HEK293 (cell line): ENCODE measurements around the gene MYLK4.
A peak's percentile ranks its signal among the peaks of the same experiment; 100 is the strongest.

Source experiments
- CTCF ChIA-PET: fragments of 350-600 bp; formaldehyde crosslinking; extraction: SDS; loops from one replicate; lab custom pipeline; 2021; ENCODE audit warnings: antibody characterized with exemption; lab: Yijun Ruan, JAX
- POLR2A ChIA-PET: fragments of 300-600 bp; formaldehyde crosslinking; extraction: SDS; loops from one replicate; lab custom pipeline; 2020; ENCODE audit warnings: antibody characterized with exemption, inconsistent platforms; lab: Yijun Ruan, JAX
- H3K27ac ChIP-seq: fragments of 200-500 bp; sonication (Bioruptor generic); 2 replicates; pipeline ENCODE4 v1.5.1; 2014; ENCODE audit warnings: low read depth, low read length, control low read depth, inconsistent platforms; ENCODE audit errors: extremely low read depth
- H3K36me3 ChIP-seq, 2 experiments: fragments of 200-500 bp in 1 of 2; sonication (Bioruptor generic) in 1 of 2; 1 replicate in 1 of 2; 2 replicates in 1 of 2; pipeline ENCODE4 v1.5.1; 2014 to 2017; ENCODE audit warnings: inconsistent platforms in 2 of 2, low read length in 2 of 2; ENCODE audit not compliant: control insufficient read depth in 2 of 2, insufficient read depth in 1 of 2
- H3K4me1 ChIP-seq: fragments of 200-500 bp; sonication (Bioruptor generic); 2 replicates; pipeline ENCODE4 v1.5.1; 2014; ENCODE audit warnings: mild to moderate bottlenecking, low read length, inconsistent platforms; ENCODE audit not compliant: control insufficient read depth, insufficient read depth
- H3K4me3 ChIP-seq: 2 replicates; pipeline ENCODE4 v1.5.1; 2011; ENCODE audit warnings: low read depth, mild to moderate bottlenecking, control low read depth, low read length, moderate library complexity
- H3K9me3 ChIP-seq: fragments of 200-500 bp; sonication (Bioruptor generic); 2 replicates; pipeline ENCODE4 v1.5.1; 2014; ENCODE audit warnings: low read depth, low read length, inconsistent platforms; ENCODE audit not compliant: control insufficient read depth, insufficient read depth
- BCL11B ChIP-seq: fragments of 450-650 bp; formaldehyde crosslinking; IDR thresholded peaks from 2 replicates; pipeline ENCODE4 v1.5.1; 2016; ENCODE audit warnings: low read depth, missing biosample characterization, missing genetic modification characterization
- EGR2 ChIP-seq: fragments of 450-650 bp; formaldehyde crosslinking; IDR thresholded peaks from 2 replicates; pipeline ENCODE4 v1.5.1; 2016; ENCODE audit warnings: low read depth, missing biosample characterization, missing genetic modification characterization
- HOXA7 ChIP-seq: sonication (generic); formaldehyde crosslinking; IDR thresholded peaks from 2 replicates; pipeline ENCODE4 v1.8.1; 2022; ENCODE audit warnings: missing genetic modification reagents, borderline replicate concordance
- PRDM6 ChIP-seq: fragments of 450-650 bp; formaldehyde crosslinking; IDR thresholded peaks from 2 replicates; pipeline ENCODE4 v1.5.1; 2017; ENCODE audit warnings: missing biosample characterization, missing genetic modification characterization
- REPIN1 ChIP-seq: fragments of 450-650 bp; formaldehyde crosslinking; IDR thresholded peaks from 2 replicates; pipeline ENCODE4 v1.5.1; 2017; ENCODE audit warnings: missing biosample characterization, missing genetic modification characterization, low read depth
- SCRT2 ChIP-seq: fragments of 450-650 bp; formaldehyde crosslinking; IDR thresholded peaks from 2 replicates; pipeline ENCODE4 v1.5.1; 2016; ENCODE audit warnings: missing biosample characterization, missing genetic modification characterization
- ZBTB8A ChIP-seq: fragments of 450-650 bp; formaldehyde crosslinking; IDR thresholded peaks from 2 replicates; pipeline ENCODE4 v1.5.1; 2016; ENCODE audit warnings: missing biosample characterization, missing genetic modification characterization
- ZFHX2 ChIP-seq: fragments of 450-650 bp; formaldehyde crosslinking; conservative IDR thresholded peaks from 2 replicates; pipeline ENCODE4 v1.5.1; 2016; ENCODE audit warnings: missing biosample characterization, missing genetic modification characterization
- ZIC2 ChIP-seq: fragments of 450-650 bp; formaldehyde crosslinking; IDR thresholded peaks from 2 replicates; pipeline ENCODE4 v1.5.1; 2016; ENCODE audit warnings: missing biosample characterization, missing genetic modification characterization
- ZNF341 ChIP-seq: fragments of 450-650 bp; formaldehyde crosslinking; IDR thresholded peaks from 2 replicates; pipeline ENCODE4; 2016; ENCODE audit warnings: low read depth, missing biosample characterization, missing genetic modification characterization
- ZNF391 ChIP-seq: fragments of 450-650 bp; formaldehyde crosslinking; IDR thresholded peaks from 2 replicates; pipeline ENCODE4 v1.5.1; 2016; ENCODE audit warnings: low read depth, missing biosample characterization, missing genetic modification characterization, borderline replicate concordance
- ZNF488 ChIP-seq: fragments of 450-650 bp; formaldehyde crosslinking; IDR thresholded peaks from 2 replicates; pipeline ENCODE4 v1.5.1; 2016; ENCODE audit warnings: missing biosample characterization, missing genetic modification characterization
- ZNF510 ChIP-seq: fragments of 450-650 bp; formaldehyde crosslinking; IDR thresholded peaks from 2 replicates; pipeline ENCODE4 v1.5.1; 2018; ENCODE audit warnings: mild to moderate bottlenecking, missing genetic modification characterization, missing biosample characterization; ENCODE audit not compliant: insufficient replicate concordance
- ZNF561 ChIP-seq: fragments of 450-650 bp; IDR thresholded peaks from 2 replicates; pipeline ENCODE4 v1.5.1; 2018; ENCODE audit warnings: missing biosample characterization, missing genetic modification characterization, borderline replicate concordance
- ZNF600 ChIP-seq: fragments of 450-650 bp; formaldehyde crosslinking; IDR thresholded peaks from 2 replicates; pipeline ENCODE4 v1.5.1; 2016; ENCODE audit warnings: missing biosample characterization, missing genetic modification characterization
- ZNF747 ChIP-seq: fragments of 450-650 bp; formaldehyde crosslinking; IDR thresholded peaks from 2 replicates; pipeline ENCODE4 v1.5.1; 2016; ENCODE audit warnings: missing biosample characterization, missing genetic modification characterization
- ZSCAN18 ChIP-seq: fragments of 450-650 bp; formaldehyde crosslinking; IDR thresholded peaks from 2 replicates; pipeline ENCODE4 v1.5.1; 2016; ENCODE audit warnings: missing biosample characterization, missing genetic modification characterization
- TF ChIP-seq, protein P1 (sequence below): fragments of 450-650 bp; formaldehyde crosslinking; IDR thresholded peaks from 2 replicates; pipeline ENCODE4 v1.5.1; 2016; ENCODE audit warnings: missing biosample characterization, missing genetic modification characterization
- TF ChIP-seq, protein P2 (sequence below): fragments of 450-650 bp; formaldehyde crosslinking; IDR thresholded peaks from 2 replicates; pipeline ENCODE4 v1.5.1; 2016; ENCODE audit warnings: missing biosample characterization, missing genetic modification characterization

MYLK4 gene

GRCh38 chr6:2632976-2633584, 117.6 kb downstream of the MYLK4 start (continued):
- TF ChIP-seq, protein P1, sequence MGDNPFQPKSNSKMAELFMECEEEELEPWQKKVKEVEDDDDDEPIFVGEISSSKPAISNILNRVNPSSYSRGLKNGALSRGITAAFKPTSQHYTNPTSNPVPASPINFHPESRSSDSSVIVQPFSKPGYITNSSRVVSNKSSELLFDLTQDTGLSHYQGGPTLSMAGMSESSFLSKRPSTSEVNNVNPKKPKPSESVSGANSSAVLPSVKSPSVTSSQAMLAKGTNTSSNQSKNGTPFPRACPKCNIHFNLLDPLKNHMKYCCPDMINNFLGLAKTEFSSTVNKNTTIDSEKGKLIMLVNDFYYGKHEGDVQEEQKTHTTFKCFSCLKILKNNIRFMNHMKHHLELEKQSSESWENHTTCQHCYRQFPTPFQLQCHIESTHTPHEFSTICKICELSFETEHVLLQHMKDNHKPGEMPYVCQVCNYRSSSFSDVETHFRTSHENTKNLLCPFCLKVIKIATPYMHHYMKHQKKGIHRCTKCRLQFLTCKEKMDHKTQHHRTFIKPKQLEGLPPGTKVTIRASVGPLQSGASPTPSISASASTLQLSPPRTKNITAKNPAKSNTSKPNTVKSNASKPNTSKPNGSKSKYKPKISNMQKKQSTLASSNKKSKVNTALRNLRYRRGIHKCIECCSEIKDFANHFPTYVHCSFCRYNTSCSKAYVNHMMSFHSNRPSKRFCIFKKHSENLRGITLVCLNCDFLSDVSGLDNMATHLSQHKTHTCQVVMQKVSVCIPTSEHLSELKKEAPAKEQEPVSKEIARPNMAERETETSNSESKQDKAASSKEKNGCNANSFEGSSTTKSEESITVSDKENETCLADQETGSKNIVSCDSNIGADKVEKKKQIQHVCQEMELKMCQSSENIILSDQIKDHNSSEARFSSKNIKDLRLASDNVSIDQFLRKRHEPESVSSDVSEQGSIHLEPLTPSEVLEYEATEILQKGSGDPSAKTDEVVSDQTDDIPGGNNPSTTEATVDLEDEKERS (tag by site-specific recombination), result no peak
- TF ChIP-seq ZNF341, result 0 out of 2 replicates have a peak, but pooled peaks have one; percentile 10
- TF ChIP-seq ZNF747 (tag by site-specific recombination), result no peak
- TF ChIP-seq, protein P2, sequence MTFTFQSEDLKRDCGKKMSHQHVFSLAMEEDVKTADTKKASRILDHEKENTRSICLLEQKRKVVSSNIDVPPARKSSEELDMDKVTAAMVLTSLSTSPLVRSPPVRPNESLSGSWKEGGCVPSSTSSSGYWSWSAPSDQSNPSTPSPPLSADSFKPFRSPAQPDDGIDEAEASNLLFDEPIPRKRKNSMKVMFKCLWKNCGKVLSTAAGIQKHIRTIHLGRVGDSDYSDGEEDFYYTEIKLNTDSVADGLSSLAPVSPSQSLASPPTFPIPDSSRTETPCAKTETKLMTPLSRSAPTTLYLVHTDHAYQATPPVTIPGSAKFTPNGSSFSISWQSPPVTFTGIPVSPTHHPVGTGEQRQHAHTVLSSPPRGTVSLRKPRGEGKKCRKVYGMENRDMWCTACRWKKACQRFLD (tag by site-specific recombination), result no peak

DNA sequence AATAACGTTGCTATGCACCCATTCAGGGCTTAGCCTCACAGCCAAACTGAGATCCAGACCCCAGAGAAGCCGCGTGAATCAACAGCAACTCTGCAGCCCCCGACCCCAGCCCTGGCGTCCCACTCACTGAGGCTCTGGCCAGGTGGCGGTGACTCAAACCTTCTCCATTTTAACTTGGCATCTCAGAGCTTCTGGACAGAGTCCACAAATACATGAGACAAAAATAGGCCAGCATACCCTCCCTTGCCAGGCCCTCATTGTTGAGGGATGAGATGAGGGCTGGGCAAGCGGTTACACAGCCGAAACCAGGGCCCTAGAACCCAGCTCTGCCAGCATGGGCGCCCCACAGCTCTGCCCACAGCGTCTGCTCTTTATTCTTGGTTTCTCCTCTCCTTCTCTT, 118.4 kb downstream of the MYLK4 start:
- H3K9me3 ChIP-seq, result no peaks in the 10 kb centered on the region
- no peak overlapping the region; the same call in 1 of the 2 replicates for H3K27ac ChIP-seq
- peaks cover 21% of the 10 kb centered on the region for H3K4me1 ChIP-seq
- CTCF ChIA-PET, result interaction anchor here (0.9 to 1.7 kb wide), 5 partner anchors 63 to 279 kb away, joined by 3 to 7 read pairs (median 4); no protein-coding TSS in a partner anchor
- H3K4me3 ChIP-seq, result no peak overlapping the region
- POLR2A ChIA-PET, result no interaction called here
- TF ChIP-seq ZSCAN18 (tag by site-specific recombination) (no peak), PRDM6 (tag by site-specific recombination) (no peak), ZNF510 (tag by site-specific recombination) (no peak), HOXA7 (CRISPR knock-in tag) (no peak)
- H3K36me3 ChIP-seq, result no peaks in the 10 kb centered on the region

DNA sequence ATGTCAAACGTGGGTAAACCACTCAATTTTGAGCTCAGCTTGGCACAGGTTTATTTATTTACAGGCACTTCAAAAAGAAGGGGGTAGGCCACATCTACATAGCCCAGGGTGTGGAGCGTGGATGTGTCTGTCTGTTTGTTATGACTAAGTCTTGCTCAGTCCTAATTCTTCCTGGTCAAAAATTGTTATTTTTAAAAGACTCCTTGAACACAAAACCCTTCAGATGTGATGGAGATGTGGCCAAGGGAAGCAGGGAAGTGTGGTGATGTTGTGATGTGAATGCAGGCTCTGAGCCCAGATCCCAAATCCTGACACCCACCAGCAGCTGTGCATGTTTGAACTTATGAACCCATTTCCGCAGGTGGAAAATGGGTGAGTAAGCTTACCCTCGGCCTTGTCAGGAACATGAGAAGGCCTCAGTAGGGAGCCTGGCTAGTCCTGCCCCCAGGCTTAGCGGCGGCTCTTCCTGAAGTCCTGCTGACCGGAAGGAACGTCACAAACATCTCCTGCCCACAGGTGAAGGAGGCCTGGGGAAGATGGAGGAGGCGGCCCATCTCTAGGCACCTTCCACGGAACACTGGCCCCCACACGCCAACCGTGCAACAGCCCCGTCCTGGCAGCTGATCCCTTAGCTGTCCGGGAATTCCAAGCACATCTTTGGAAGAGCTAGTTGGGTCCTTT, 119.7 kb downstream of the MYLK4 start:
- no peak overlapping the region for H3K4me3 ChIP-seq
- peaks cover 21% of the 10 kb centered on the region for H3K4me1 ChIP-seq
- ChIA-PET CTCF (interaction anchor here (0.5 to 1.7 kb wide), 8 partner anchors 20 to 1038 kb away, joined by 3 to 7 read pairs (median 4); partner anchors contain the start of gene MYLK4), POLR2A (no interaction called here)
- no peak for TF ChIP-seq ZNF391 (tag by site-specific recombination)
- TF ChIP-seq ZIC2, result 0 out of 2 replicates have a peak, but pooled peaks have one; percentile 26
- no peak for TF ChIP-seq ZNF561
- TF ChIP-seq ZFHX2 (tag by site-specific recombination), result peak; percentile 41; the same call in 1 of the 2 replicates
- no peak for TF ChIP-seq REPIN1 (tag by site-specific recombination)
- peak; percentile 48; the same call in 1 of the 2 replicates for TF ChIP-seq SCRT2 (tag by site-specific recombination)
- no peak for TF ChIP-seq ZNF488 (tag by site-specific recombination)
- TF ChIP-seq ZNF341, result peak; percentile 60; the same call in 1 of the 2 replicates
- TF ChIP-seq BCL11B (tag by site-specific recombination), result no peak
- TF ChIP-seq ZNF600 (tag by site-specific recombination), result 0 out of 2 replicates have a peak, but pooled peaks have one; percentile 24
- TF ChIP-seq ZBTB8A (tag by site-specific recombination), result 0 out of 2 replicates have a peak, but pooled peaks have one; percentile 10
- peak; percentile 3 for TF ChIP-seq ZNF510 (tag by site-specific recombination)
- TF ChIP-seq EGR2 (tag by site-specific recombination), result peak; percentile 39; the same call in 1 of the 2 replicates
- H3K9me3 ChIP-seq, result no peaks in the 10 kb centered on the region
- H3K36me3 ChIP-seq, result no peaks in the 10 kb centered on the region
- peak overlapping the region; percentile 43; the same call in 1 of the 2 replicates for H3K27ac ChIP-seq
